ENCODE results near the gene SH3YL1. TPM values are rescaled to one million over a fixed set of nuclear protein-coding genes. Genes with fewer than 3 reads are reported as not detected.
A peak's percentile ranks its signal among the peaks of the same experiment; 100 is the strongest.

The SH3YL1 gene
- total and polyA plus RNA-seq, 4 experiments from 2014 or later = 38.0 to 71.4 (median 55.4) TPM

DNA sequence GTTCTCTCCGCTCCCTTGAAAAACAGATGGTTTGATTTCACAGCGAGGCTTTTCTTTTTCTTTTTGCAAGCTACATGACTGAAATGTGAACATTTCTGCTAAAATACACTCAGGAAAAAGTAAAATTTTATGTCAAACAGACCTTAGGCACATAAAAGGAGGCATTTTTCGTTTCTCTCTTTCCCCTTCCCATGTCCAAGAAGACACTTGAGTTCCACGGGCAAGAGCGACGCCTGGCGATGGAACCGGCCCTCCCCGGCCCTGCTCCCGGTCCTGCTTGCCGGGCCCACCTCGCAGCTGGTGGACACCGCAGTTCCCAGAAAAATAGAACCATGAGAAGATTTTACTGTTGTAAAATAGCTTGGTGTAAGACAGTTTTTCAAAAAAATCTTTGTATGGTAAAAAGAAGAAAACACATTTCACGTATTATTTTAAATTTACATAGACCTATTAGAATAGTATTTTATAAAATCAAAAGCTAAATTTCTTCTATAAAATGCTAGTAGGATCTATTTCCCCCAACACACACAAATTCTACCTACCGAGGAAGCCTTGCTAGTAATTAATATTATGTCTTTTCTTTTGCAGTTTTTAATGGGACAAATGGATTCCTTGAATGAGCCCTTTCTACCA, 26.4 kb upstream of the SH3YL1 start:
- H3K9me3 Mint-ChIP-seq = no peaks in the 10 kb centered on the region
- peaks cover 4 to 18% (median 9%) of the 10 kb centered on the region in 4 donors for H3K4me1 Mint-ChIP-seq
- H3K4me1 ChIP-seq (ENCODE audit: insufficient read depth, low read length) = peaks cover 18% of the 10 kb centered on the region
- POLR2A ChIA-PET (ENCODE audit: partially characterized antibody) = interaction anchor here (1.0 to 1.7 kb wide), 2 partner anchors 12 to 115 kb away, joined by 4 read pairs; no protein-coding TSS in a partner anchor
- peaks cover 25 to 31% of the 10 kb centered on the region in 2 donors for H3K27me3 Mint-ChIP-seq
- intact Hi-C loops (cut with micrococcal nuclease) = loop anchor here (1.0 kb wide), 2 partner anchors 44 to 118 kb away; no protein-coding TSS in a partner anchor
- DNase-seq = peak in 4 of 5 donors; percentile 25 to 36 (median 31)
- no peaks in the 10 kb centered on the region for H3K36me3 Mint-ChIP-seq
- H3K27ac Mint-ChIP-seq = no peak overlapping the region
- H3K27ac ChIP-seq (ENCODE audit: low read depth, low read length) = no peak overlapping the region
- CTCF ChIA-PET (ENCODE audit: partially characterized antibody) = interaction anchor here (0.6 to 2.8 kb wide), 14 partner anchors 9 to 372 kb away, joined by 3 to 9 read pairs (median 4); no protein-coding TSS in a partner anchor
- H3K36me3 ChIP-seq (ENCODE audit: insufficient read depth, low read length) = no peaks in the 10 kb centered on the region
- no peaks in the 10 kb centered on the region for H3K9me3 ChIP-seq (ENCODE audit: control insufficient read depth in 1 of 2, low read length in 2 of 2)
- peak overlapping the region in 1 of 2 donors; percentile 33 for H3K4me3 ChIP-seq (ENCODE audit: low read length in 2 of 2)
- peaks cover 13% of the 10 kb centered on the region for H3K27me3 ChIP-seq (ENCODE audit: insufficient read depth, low read length)
- peak overlapping the region; percentile 42 to 87 (median 78) for H3K4me3 Mint-ChIP-seq

DNA sequence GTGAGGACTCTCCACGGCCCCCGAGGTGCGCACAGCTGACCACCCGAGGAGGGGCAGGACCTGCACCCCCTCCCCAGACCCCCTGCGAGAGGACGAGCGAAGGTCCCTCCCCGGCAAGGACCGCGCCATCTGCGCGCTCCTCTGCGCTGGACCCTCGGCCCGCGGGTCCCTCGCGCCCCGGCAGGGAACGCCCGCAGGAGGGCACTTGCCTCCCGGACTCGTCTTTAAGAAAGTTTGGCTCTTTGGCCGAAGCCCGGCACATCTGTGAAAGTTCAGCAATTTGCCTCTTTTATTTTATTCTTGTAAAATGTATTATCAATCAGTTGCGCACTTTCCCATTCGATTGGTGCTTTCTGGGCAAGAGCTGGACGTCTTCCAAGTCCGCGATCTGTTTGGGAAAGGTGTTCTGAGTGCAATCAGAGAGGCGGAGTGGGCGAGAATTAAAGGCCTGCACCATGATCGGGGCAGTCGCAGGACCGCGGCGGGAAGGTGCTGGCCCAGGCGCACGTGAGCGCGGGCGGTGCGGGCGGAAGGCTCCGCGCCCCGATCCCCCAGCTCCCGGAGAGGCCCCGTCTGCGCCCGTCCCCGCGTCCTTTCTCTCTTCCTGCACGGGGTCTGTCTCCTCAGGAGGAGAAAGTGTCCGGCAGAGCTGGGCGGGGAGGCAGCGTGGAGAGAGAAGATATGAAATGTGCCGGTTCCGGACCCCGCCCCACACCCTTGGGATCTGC, 25.7 kb upstream of the SH3YL1 start:
- CTCF ChIA-PET (ENCODE audit: partially characterized antibody) = interaction anchor here (0.9 to 2.8 kb wide), 12 partner anchors 8 to 373 kb away, joined by 3 to 9 read pairs (median 4); no protein-coding TSS in a partner anchor
- H3K36me3 ChIP-seq (ENCODE audit: insufficient read depth, low read length) = no peaks in the 10 kb centered on the region
- H3K9me3 ChIP-seq (ENCODE audit: control insufficient read depth in 1 of 2, low read length in 2 of 2) = no peaks in the 10 kb centered on the region
- Mint-ChIP-seq H3K4me1 (peaks cover 4 to 18% (median 9%) of the 10 kb centered on the region in 4 donors), H3K36me3 (peaks cover 0 to 3% of the 10 kb centered on the region in 2 donors), H3K4me3 (peak overlapping the region; percentile 42 to 87 (median 78)), H3K27ac (no peak overlapping the region), H3K9me3 (no peaks in the 10 kb centered on the region), H3K27me3 (peaks cover 25 to 31% of the 10 kb centered on the region in 2 donors)
- POLR2A ChIA-PET (ENCODE audit: partially characterized antibody) = interaction anchor here (1.0 to 1.7 kb wide), 2 partner anchors 13 to 114 kb away, joined by 4 read pairs; no protein-coding TSS in a partner anchor
- peaks cover 18% of the 10 kb centered on the region for H3K4me1 ChIP-seq (ENCODE audit: insufficient read depth, low read length)
- H3K27ac ChIP-seq (ENCODE audit: low read depth, low read length) = no peak overlapping the region
- H3K4me3 ChIP-seq (ENCODE audit: low read length in 2 of 2) = peak overlapping the region in 1 of 2 donors; percentile 33
- intact Hi-C loops (cut with micrococcal nuclease) = loop anchor here (1.0 to 2.0 kb wide), 3 partner anchors 43 to 117 kb away; no protein-coding TSS in a partner anchor
- H3K27me3 ChIP-seq (ENCODE audit: insufficient read depth, low read length) = peaks cover 13% of the 10 kb centered on the region
- DNase-seq = peak in 2 of 5 donors; percentile 7

DNA sequence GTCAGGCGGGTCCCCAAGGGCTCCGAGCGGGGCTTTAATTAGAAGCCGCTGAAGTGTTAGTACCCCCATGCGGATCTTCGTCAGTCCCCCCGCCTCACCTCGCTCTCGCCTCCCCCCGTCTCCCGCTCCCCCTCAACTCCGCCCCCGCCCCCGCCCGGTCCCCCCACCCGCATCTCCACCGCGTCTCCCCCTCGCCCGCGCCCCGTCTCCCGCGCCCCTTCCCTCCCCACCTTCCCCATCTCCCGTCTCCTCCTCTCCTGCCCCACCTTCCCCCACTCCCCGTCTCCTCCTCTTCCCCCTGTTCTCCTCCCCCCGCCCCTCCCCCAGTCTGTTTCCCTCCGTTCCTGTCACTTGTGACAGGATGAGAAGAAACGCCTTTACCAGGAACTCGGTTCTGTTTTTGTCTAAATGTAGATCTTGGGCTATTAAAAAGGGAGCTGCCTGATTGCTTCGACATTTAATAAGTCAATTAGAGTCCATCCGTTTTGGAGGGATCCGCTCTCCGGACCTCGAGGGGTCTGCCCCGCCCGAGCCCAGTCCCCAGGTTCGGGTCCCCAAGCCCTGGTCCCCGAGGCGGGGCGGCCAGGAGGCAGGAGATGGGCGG, 25.0 kb upstream of the SH3YL1 start:
- Mint-ChIP-seq H3K27me3 (peaks cover 22 to 28% of the 10 kb centered on the region in 2 donors), H3K4me1 (peaks cover 4 to 18% (median 9%) of the 10 kb centered on the region in 4 donors), H3K27ac (no peak overlapping the region), H3K4me3 (peak overlapping the region in 3 of 8 donors; percentile 23 to 39 (median 33)), H3K36me3 (peaks cover 0 to 4% of the 10 kb centered on the region in 2 donors), H3K9me3 (no peaks in the 10 kb centered on the region)
- Histone ChIP-seq H3K27me3 (ENCODE audit: insufficient read depth, low read length) (peaks cover 13% of the 10 kb centered on the region), H3K27ac (ENCODE audit: low read depth, low read length) (no peak overlapping the region), H3K36me3 (ENCODE audit: insufficient read depth, low read length) (no peaks in the 10 kb centered on the region), H3K9me3 (ENCODE audit: control insufficient read depth in 1 of 2, low read length in 2 of 2) (no peaks in the 10 kb centered on the region), H3K4me1 (ENCODE audit: insufficient read depth, low read length) (peaks cover 18% of the 10 kb centered on the region), H3K4me3 (ENCODE audit: low read length in 2 of 2) (peak overlapping the region in 1 of 2 donors; percentile 33)
- ChIA-PET CTCF (ENCODE audit: partially characterized antibody) (interaction anchor here (1.2 to 2.8 kb wide), 2 partner anchors 42 to 119 kb away, joined by 5 to 9 read pairs; no protein-coding TSS in a partner anchor), POLR2A (ENCODE audit: partially characterized antibody) (interaction anchor here (1.7 kb wide), 1 partner anchor 13 kb away, joined by 4 read pairs; no protein-coding TSS in a partner anchor)
- no peak for DNase-seq
- intact Hi-C loops (cut with micrococcal nuclease) = loop anchor here (2.0 kb wide), 1 partner anchor 112 kb away; no protein-coding TSS in a partner anchor

GRCh38 chr2:287911-288757, 24.3 kb upstream of the SH3YL1 start, which contains the start of gene ALKAL2:
ALKAL2 (minus strand) TSS chr2:288091; CDS start chr2:287835, 256 bp downstream.
- Histone ChIP-seq H3K4me3 (ENCODE audit: low read length in 2 of 2) (peak within 1 kb of the TSS in 1 of 2 donors; percentile 33), H3K27ac (ENCODE audit: low read depth, low read length) (no peak within 1 kb of the TSS), H3K4me1 (ENCODE audit: insufficient read depth, low read length) (peaks cover 18% of the 10 kb centered on the region), H3K27me3 (ENCODE audit: insufficient read depth, low read length) (peaks cover 13% of the 10 kb centered on the region), H3K9me3 (ENCODE audit: control insufficient read depth in 1 of 2, low read length in 2 of 2) (no peaks in the 10 kb centered on the region), H3K36me3 (ENCODE audit: insufficient read depth, low read length) (no peaks in the 10 kb centered on the region)
- Mint-ChIP-seq H3K9me3 (no peaks in the 10 kb centered on the region), H3K4me3 (peak within 1 kb of the TSS in 6 of 8 donors; percentile 10 to 69 (median 45)), H3K27ac (no peak within 1 kb of the TSS), H3K4me1 (peaks cover 4 to 18% (median 9%) of the 10 kb centered on the region in 4 donors), H3K27me3 (peaks cover 22 to 26% of the 10 kb centered on the region in 2 donors), H3K36me3 (peaks cover 0 to 10% of the 10 kb centered on the region in 2 donors)
- intact Hi-C loops (cut with micrococcal nuclease) = loop anchor here (2.0 kb wide), 1 partner anchor 111 kb away; no protein-coding TSS in a partner anchor
- ChIA-PET CTCF (ENCODE audit: partially characterized antibody) (interaction anchor here (0.6 to 2.8 kb wide), 2 partner anchors 41 to 245 kb away, joined by 3 to 9 read pairs; no protein-coding TSS in a partner anchor), POLR2A (ENCODE audit: partially characterized antibody) (interaction anchor here (1.1 kb wide), 1 partner anchor 112 kb away, joined by 4 read pairs; no protein-coding TSS in a partner anchor)
- no peak for DNase-seq

- no peak for DNase-seq
- intact Hi-C loops (cut with micrococcal nuclease) = no loop called here
- peaks cover 4 to 18% (median 9%) of the 10 kb centered on the region in 4 donors for H3K4me1 Mint-ChIP-seq
- peaks cover 2 to 15% of the 10 kb centered on the region in 2 donors for H3K36me3 Mint-ChIP-seq
- H3K27ac ChIP-seq (ENCODE audit: low read depth, low read length) = no peak overlapping the region
- no peaks in the 10 kb centered on the region for H3K9me3 ChIP-seq (ENCODE audit: control insufficient read depth in 1 of 2, low read length in 2 of 2)
- peaks cover 18% of the 10 kb centered on the region for H3K4me1 ChIP-seq (ENCODE audit: insufficient read depth, low read length)
- ChIA-PET CTCF (ENCODE audit: partially characterized antibody) (interaction anchor here (0.6 kb wide), 1 partner anchor 244 kb away, joined by 3 read pairs; no protein-coding TSS in a partner anchor), POLR2A (ENCODE audit: partially characterized antibody) (interaction anchor here (1.1 kb wide), 1 partner anchor 111 kb away, joined by 4 read pairs; no protein-coding TSS in a partner anchor)
- H3K4me3 Mint-ChIP-seq = no peak overlapping the region
- H3K9me3 Mint-ChIP-seq = no peaks in the 10 kb centered on the region
- peaks cover 13% of the 10 kb centered on the region for H3K27me3 ChIP-seq (ENCODE audit: insufficient read depth, low read length)
- H3K36me3 ChIP-seq (ENCODE audit: insufficient read depth, low read length) = no peaks in the 10 kb centered on the region
- peaks cover 20 to 26% of the 10 kb centered on the region in 2 donors for H3K27me3 Mint-ChIP-seq
- no peak overlapping the region for H3K4me3 ChIP-seq (ENCODE audit: low read length in 2 of 2)
- H3K27ac Mint-ChIP-seq = no peak overlapping the region
Measured at GRCh38 chr2:287471-287885, 23.6 kb upstream of the SH3YL1 start.
